Left ventricle myocardium inferior (tissue), 1 donor: Measurements from ENCODE around the gene RXRA. TPM values are rescaled to one million over a fixed set of nuclear protein-coding genes. Genes with fewer than 3 reads are reported as not detected.

Source experiments
- DNase-seq: peaks from one replicate; pipeline ENCODE4 v3.0.0-alpha.2; 2020
- H3K27ac ChIP-seq: fragments of 200-600 bp; replicated peaks from 2 replicates; pipeline ENCODE4 v1.8.0; 2021
- H3K27me3 ChIP-seq: fragments of 200-600 bp; 2 replicates; pipeline ENCODE4 v1.8.0; 2021; ENCODE audit warnings: low read depth
- H3K36me3 ChIP-seq: fragments of 200-600 bp; 2 replicates; pipeline ENCODE4 v1.8.0; 2021
- H3K4me1 ChIP-seq: fragments of 200-600 bp; 2 replicates; pipeline ENCODE4 v1.8.0; 2021
- H3K4me3 ChIP-seq: fragments of 200-600 bp; 2 replicates; pipeline ENCODE4 v1.8.0; 2021; ENCODE audit warnings: mild to moderate bottlenecking, moderate library complexity
- H3K9me3 ChIP-seq: fragments of 200-600 bp; replicated peaks from 2 replicates; pipeline ENCODE4 v1.8.0; 2021
- intact Hi-C: fragments of 100-400 bp; cut with micrococcal nuclease; formaldehyde crosslinking; loops from one replicate; pipeline ENCODE4 v1.11.0; 2022
- total RNA-seq: library from RNA; stranded (reverse); fragmentation: NEBNext Ultra II Directional; extraction: Animal tissue kit (Norgen Biotek cat#: 25700); gene quantifications from one replicate; pipeline ENCODE4 v1.2.1, GENCODE V29; 2021
- TF ChIP-seq, protein P1 (sequence below): fragments of 200-600 bp; IDR thresholded peaks from 2 replicates; pipeline ENCODE4 v1.8.0; 2021; ENCODE audit warnings: antibody characterized with exemption, mild to moderate bottlenecking, borderline replicate concordance
- donor health status: DM: no; HTN: yes; CAD: no; lungs with severe emphysema.

The RXRA gene
- total RNA-seq, 1 donor from 2014 or later, result 57.1 TPM

GRCh38 chr9:134343637-134344036 is 17.4 kb downstream of the RXRA start:
- Histone ChIP-seq H3K4me3 (peak overlapping the region; percentile 6), H3K27ac (peak overlapping the region; percentile 88), H3K27me3 (no peaks in the 10 kb centered on the region), H3K9me3 (no peaks in the 10 kb centered on the region), H3K36me3 (no peaks in the 10 kb centered on the region), H3K4me1 (peaks cover 100% of the 10 kb centered on the region)
- intact Hi-C loops, result no loop called here
- TF ChIP-seq, protein P1, sequence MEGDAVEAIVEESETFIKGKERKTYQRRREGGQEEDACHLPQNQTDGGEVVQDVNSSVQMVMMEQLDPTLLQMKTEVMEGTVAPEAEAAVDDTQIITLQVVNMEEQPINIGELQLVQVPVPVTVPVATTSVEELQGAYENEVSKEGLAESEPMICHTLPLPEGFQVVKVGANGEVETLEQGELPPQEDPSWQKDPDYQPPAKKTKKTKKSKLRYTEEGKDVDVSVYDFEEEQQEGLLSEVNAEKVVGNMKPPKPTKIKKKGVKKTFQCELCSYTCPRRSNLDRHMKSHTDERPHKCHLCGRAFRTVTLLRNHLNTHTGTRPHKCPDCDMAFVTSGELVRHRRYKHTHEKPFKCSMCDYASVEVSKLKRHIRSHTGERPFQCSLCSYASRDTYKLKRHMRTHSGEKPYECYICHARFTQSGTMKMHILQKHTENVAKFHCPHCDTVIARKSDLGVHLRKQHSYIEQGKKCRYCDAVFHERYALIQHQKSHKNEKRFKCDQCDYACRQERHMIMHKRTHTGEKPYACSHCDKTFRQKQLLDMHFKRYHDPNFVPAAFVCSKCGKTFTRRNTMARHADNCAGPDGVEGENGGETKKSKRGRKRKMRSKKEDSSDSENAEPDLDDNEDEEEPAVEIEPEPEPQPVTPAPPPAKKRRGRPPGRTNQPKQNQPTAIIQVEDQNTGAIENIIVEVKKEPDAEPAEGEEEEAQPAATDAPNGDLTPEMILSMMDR, result no peak
- peak; percentile 60 for DNase-seq

DNA sequence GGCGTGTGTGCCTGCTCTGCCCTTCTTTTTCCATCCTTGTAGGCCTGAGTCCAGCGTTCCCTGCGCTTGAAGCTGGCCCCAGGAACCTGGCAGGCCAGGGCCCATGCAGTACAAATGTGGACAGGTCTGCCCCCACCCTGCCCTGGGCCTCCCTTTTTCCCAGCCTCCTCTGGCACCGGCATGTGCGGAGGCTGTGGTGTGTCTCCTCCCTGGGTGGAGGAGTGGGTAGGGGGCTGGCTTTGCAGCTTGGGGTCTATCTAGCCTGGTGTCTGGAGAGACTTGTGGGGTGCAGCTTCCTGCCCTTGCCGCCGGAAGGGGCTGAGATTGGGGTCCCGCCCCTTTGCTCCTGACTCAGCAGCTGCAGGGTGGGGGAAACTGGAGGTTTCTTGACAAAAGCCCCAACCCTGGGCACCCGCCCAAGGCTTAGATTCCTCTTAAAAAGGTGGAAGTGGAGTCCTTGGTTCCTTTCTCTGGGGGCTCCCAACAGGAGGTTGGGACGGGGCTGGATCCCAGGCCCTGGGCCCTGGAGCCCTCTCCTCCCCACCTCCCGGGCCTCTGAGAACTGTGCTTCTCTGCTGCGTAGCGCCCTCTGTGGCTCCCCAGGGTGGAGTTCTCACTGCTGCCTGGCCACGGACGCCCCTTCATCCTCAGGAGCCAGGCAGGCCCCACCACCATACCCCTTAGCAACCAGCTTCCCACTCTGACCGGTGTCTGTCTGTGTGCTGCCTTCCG is 18.0 kb downstream of the RXRA start:
- Histone ChIP-seq H3K4me3 (peak overlapping the region; percentile 6), H3K4me1 (peaks cover 100% of the 10 kb centered on the region), H3K27me3 (no peaks in the 10 kb centered on the region), H3K27ac (peak overlapping the region; percentile 88), H3K9me3 (no peaks in the 10 kb centered on the region), H3K36me3 (no peaks in the 10 kb centered on the region)
- DNase-seq, result peak; percentile 77
- intact Hi-C loops, result no loop called here
- TF ChIP-seq, protein P1, result no peak

- peaks cover 100% of the 10 kb centered on the region for H3K4me1 ChIP-seq
- H3K9me3 ChIP-seq, result no peaks in the 10 kb centered on the region
- TF ChIP-seq, protein P1, result no peak
- H3K27me3 ChIP-seq, result no peaks in the 10 kb centered on the region
- peak overlapping the region; percentile 88 for H3K27ac ChIP-seq
- peak overlapping the region; percentile 6 for H3K4me3 ChIP-seq
- intact Hi-C loops, result no loop called here
- no peaks in the 10 kb centered on the region for H3K36me3 ChIP-seq
- DNase-seq, result no peak
Observed at GRCh38 chr9:134344800-134345310, 18.6 kb downstream of the RXRA start.

DNA sequence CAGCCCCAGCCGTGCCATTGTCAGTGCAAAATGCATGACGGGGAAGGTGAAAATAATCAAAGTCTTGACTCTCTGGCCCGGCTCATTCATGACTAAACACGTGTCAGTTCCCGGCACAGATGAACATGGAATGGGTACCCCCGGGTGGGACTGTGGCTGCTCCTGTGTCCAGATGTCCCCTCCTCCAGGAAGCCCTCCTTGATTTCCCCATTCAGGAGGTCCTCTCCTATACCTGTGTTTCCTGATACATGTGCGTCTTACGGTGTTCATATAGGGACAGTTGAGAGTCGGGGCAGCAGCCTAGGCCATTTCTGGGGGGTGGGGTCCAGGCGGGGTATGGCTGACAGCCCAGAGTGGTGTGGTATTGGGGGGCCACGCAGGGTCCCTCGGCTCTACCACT is 19.5 kb downstream of the RXRA start:
- no peak for DNase-seq
- Histone ChIP-seq H3K4me1 (peaks cover 100% of the 10 kb centered on the region), H3K27me3 (no peaks in the 10 kb centered on the region), H3K27ac (no peak overlapping the region), H3K4me3 (no peak overlapping the region), H3K36me3 (no peaks in the 10 kb centered on the region), H3K9me3 (no peaks in the 10 kb centered on the region)
- TF ChIP-seq, protein P1, result no peak
- intact Hi-C loops, result no loop called here

- Histone ChIP-seq H3K36me3 (no peaks in the 10 kb centered on the region), H3K9me3 (no peaks in the 10 kb centered on the region), H3K27ac (no peak overlapping the region), H3K4me3 (no peak overlapping the region), H3K27me3 (no peaks in the 10 kb centered on the region), H3K4me1 (peaks cover 100% of the 10 kb centered on the region)
- intact Hi-C loops, result no loop called here
- TF ChIP-seq, protein P1, result no peak
- no peak for DNase-seq
Observed at GRCh38 chr9:134346151-134346550, 19.9 kb downstream of the RXRA start.
